HepG2 (cell line): Measurements from ENCODE around the gene TYMS. TPM values are rescaled to one million over a fixed set of nuclear protein-coding genes. Genes with fewer than 3 reads are reported as not detected.

Experiments
- ATAC-seq: fragments of 200-7000 bp; cut with Tn5 transposase; 3 replicates; pipeline ENCODE4 v1.9.1; 2020; ENCODE audit warnings: mild to moderate bottlenecking, moderate library complexity
- BruUV-seq: library from RNA; stranded (reverse); fragments of 400-500 nt; replicated peaks from 2 replicates; lab custom pipeline; 2021; lab: Mats Ljungman, UMichigan
- CTCF ChIA-PET: fragments of 300-600 bp; formaldehyde crosslinking; extraction: SDS; loops from one replicate; lab custom pipeline; 2021; ENCODE audit warnings: low total read pairs, inconsistent platforms, low intra/inter-chr PET ratio; lab: Yijun Ruan, JAX
- POLR2A ChIA-PET: fragments of 350-600 bp; sonication (Branson Sonifier 250); formaldehyde crosslinking; loops from one replicate; lab custom pipeline; 2020; ENCODE audit warnings: antibody characterized with exemption, inconsistent platforms; lab: Yijun Ruan, JAX
- DNase-seq: peaks from one replicate; pipeline ENCODE4 v3.0.0-alpha.2; 2015; ENCODE audit warnings: low spot score
- FAIRE-seq: peaks from 3 replicates; lab custom pipeline; 2011; peaks lifted over from hg19 to GRCh38; lab: Jason Lieb, UNC
- H2AFZ ChIP-seq: one replicate; pipeline ENCODE4 v1.6.1; 2011; ENCODE audit warnings: low read length, inconsistent platforms
- H3K27ac ChIP-seq: fragments of 300-600 bp; 3 replicates; pipeline ENCODE4 v1.8.0; 2011; ENCODE audit warnings: mixed run types, mild to moderate bottlenecking, mixed read lengths, low read length, inconsistent platforms; ENCODE audit not compliant: insufficient read depth; ENCODE audit errors: extremely low read length
- H3K27me3 ChIP-seq, 2 experiments: fragments of 200-600 bp in 1 of 2; 2 replicates in 1 of 2; 3 replicates in 1 of 2; pipeline versions ENCODE4 v1.6.0 to v1.8.0; 2011; ENCODE audit warnings: low read length in 2 of 2, mild to moderate bottlenecking in 2 of 2, moderate library complexity in 2 of 2, inconsistent platforms in 1 of 2; ENCODE audit not compliant: insufficient read depth in 2 of 2, control insufficient read depth in 1 of 2
- H3K36me3 ChIP-seq, 2 experiments: fragments of 200-600 bp in 1 of 2; replicated peaks in 1 of 2; 2 replicates in 1 of 2; 3 replicates in 1 of 2; pipeline versions ENCODE4 v1.5.1 to v1.8.0; 2011; ENCODE audit warnings: low read length in 2 of 2, inconsistent platforms in 1 of 2; ENCODE audit not compliant: insufficient read depth in 2 of 2, control insufficient read depth in 1 of 2
- H3K4me1 ChIP-seq: 2 replicates; pipeline ENCODE4 v1.5.1; 2012; ENCODE audit warnings: low read length, inconsistent platforms; ENCODE audit not compliant: insufficient read depth
- H3K4me2 ChIP-seq: 2 replicates; pipeline ENCODE4 v1.6.0; 2011; ENCODE audit warnings: low read depth, low read length, inconsistent platforms
- H3K4me3 ChIP-seq, 3 experiments: fragments of 200-600 bp in 1 of 3; sonication (generic), shearing (Covaris generic) in 1 of 3; replicated peaks in 1 of 3; 2 replicates each; pipeline ENCODE4 v1.5.1; 2011 to 2016; ENCODE audit warnings: low read length in 3 of 3, inconsistent platforms in 2 of 3, low read depth in 2 of 3, mild to moderate bottlenecking in 2 of 3, control low read depth in 1 of 3, mixed read lengths in 1 of 3; ENCODE audit not compliant: insufficient read depth in 1 of 3
- H3K79me2 ChIP-seq: one replicate; pipeline ENCODE4 v1.6.1; 2011; ENCODE audit warnings: low read length, inconsistent platforms; ENCODE audit not compliant: insufficient read depth
- H3K9ac ChIP-seq: 2 replicates; pipeline ENCODE4 v1.6.0; 2011; ENCODE audit warnings: mild to moderate bottlenecking, low read depth, low read length, inconsistent platforms; ENCODE audit not compliant: insufficient read depth
- H3K9me3 ChIP-seq: 2 replicates; pipeline ENCODE4 v1.5.1; 2012; ENCODE audit warnings: mild to moderate bottlenecking, low read length
- H4K20me1 ChIP-seq: 2 replicates; pipeline ENCODE4 v1.6.0; 2011; ENCODE audit warnings: inconsistent platforms, mild to moderate bottlenecking, low read length, moderate library complexity; ENCODE audit not compliant: insufficient read depth
- KDM5A ChIP-seq: fragments of 200-600 bp; sonication (generic); IDR thresholded peaks from 2 replicates; pipeline ENCODE4 v1.7.0; 2018; ENCODE audit warnings: antibody characterized with exemption, mild to moderate bottlenecking, low read length, borderline replicate concordance
- MIER3 ChIP-seq: IDR thresholded peaks from 2 replicates; pipeline ENCODE4 v1.6.1; 2016; ENCODE audit warnings: missing compliant biosample characterization, borderline replicate concordance
- MNT ChIP-seq: fragments of 450-650 bp; IDR thresholded peaks from 2 replicates; pipeline ENCODE4 v1.6.1; 2016
- NR2F6 ChIP-seq, 2 experiments: IDR thresholded peaks; 2 replicates each; pipeline ENCODE4 v1.6.1; 2016; ENCODE audit warnings: antibody characterized with exemption in 1 of 2, mild to moderate bottlenecking in 1 of 2
- RFXANK ChIP-seq: IDR thresholded peaks from 2 replicates; pipeline ENCODE4 v1.6.1; 2016
- SP1 ChIP-seq, 2 experiments: fragments of 450-650 bp in 1 of 2; sonication (generic) in 1 of 2; formaldehyde crosslinking in 1 of 2; IDR thresholded peaks; 2 replicates each; pipeline versions ENCODE4 v1.4.0 to v1.6.1; 2016 to 2020; ENCODE audit warnings: missing genetic modification reagents in 1 of 2
- STAG1 ChIP-seq: sonication (generic); formaldehyde crosslinking; IDR thresholded peaks from 2 replicates; pipeline ENCODE4 v1.4.0; 2020; ENCODE audit warnings: missing genetic modification reagents
- ZBTB42 ChIP-seq: sonication (generic); formaldehyde crosslinking; IDR thresholded peaks from 2 replicates; pipeline ENCODE4 v1.5.0; 2020; ENCODE audit warnings: mild to moderate bottlenecking, missing genetic modification reagents
- ZFP37 ChIP-seq: sonication (generic); formaldehyde crosslinking; IDR thresholded peaks from 2 replicates; pipeline ENCODE4 v1.4.0; 2020; ENCODE audit warnings: missing genetic modification reagents, borderline replicate concordance
- ZNF280B ChIP-seq: sonication (generic); formaldehyde crosslinking; IDR thresholded peaks from 2 replicates; pipeline ENCODE4 v1.5.0; 2020; ENCODE audit warnings: missing genetic modification reagents, mild to moderate bottlenecking, borderline replicate concordance
- ZNF281 ChIP-seq: sonication (generic); formaldehyde crosslinking; IDR thresholded peaks from 2 replicates; pipeline ENCODE4 v1.4.0; 2020; ENCODE audit warnings: missing genetic modification reagents, borderline replicate concordance
- ZNF331 ChIP-seq: sonication (generic); formaldehyde crosslinking; IDR thresholded peaks from 2 replicates; pipeline ENCODE4 v1.4.0; 2020; ENCODE audit warnings: missing genetic modification reagents
- ZNF460 ChIP-seq: sonication (generic); formaldehyde crosslinking; IDR thresholded peaks from 2 replicates; pipeline ENCODE4 v1.5.1; 2020; ENCODE audit warnings: missing genetic modification reagents, mild to moderate bottlenecking, borderline replicate concordance
- ZNF547 ChIP-seq: sonication (generic); formaldehyde crosslinking; IDR thresholded peaks from 2 replicates; pipeline ENCODE4 v1.5.1; 2020; ENCODE audit warnings: mild to moderate bottlenecking, missing genetic modification reagents
- ZNF564 ChIP-seq: sonication (generic); formaldehyde crosslinking; IDR thresholded peaks from 2 replicates; pipeline ENCODE4 v1.8.1; 2023; ENCODE audit warnings: mild to moderate bottlenecking, missing genetic modification reagents
- WGBS: methylation state at CpG from one replicate; pipeline ENCODE4 v1.1.6; 2017; ENCODE audit warnings: low lambda C conversion rate; 5-methylcytosine and 5-hydroxymethylcytosine counted together
- in situ Hi-C: cut with HindIII; loops from 2 replicates; pipeline ENCODE4 v1.10.0; 2017; ENCODE audit warnings: low pct_unique_long_range_greater_than_20kb; ENCODE audit not compliant: extremely low pct_ligation_motif_present
- intact Hi-C: fragments of 100-400 bp; cut with micrococcal nuclease; formaldehyde crosslinking; loops from one replicate; pipeline ENCODE4 v1.10.0; 2022; ENCODE audit not compliant: unreplicated experiment
- polyA plus RNA-seq, 8 experiments: library from polyadenylated mRNA; depleted of rRNA in 3 of 8; stranded (reverse) in 7 of 8; unstranded in 1 of 8; fragments of >200 nt; fragmentation: Illumina TruSeq in 4 of 8; extraction: Trizol in 4 of 8; gene quantifications; 2 replicates each; pipeline versions ENCODE4 v1.2.1 to v1.2.3, GENCODE V29; 2011 to 2016; ENCODE audit warnings: low read depth in 4 of 8, missing spikeins in 1 of 8, mixed read lengths in 1 of 8; ENCODE audit not compliant: insufficient read depth in 1 of 8
- total RNA-seq, 5 experiments: library from RNA; depleted of rRNA; stranded (reverse); fragments of >200 nt; fragmentation: Illumina TruSeq; extraction: Trizol; gene quantifications; 2 replicates each; pipeline ENCODE4 v1.2.3, GENCODE V29; 2016; ENCODE audit warnings: low read depth in 1 of 5
- TF ChIP-seq, protein P1 (sequence below): sonication (generic); formaldehyde crosslinking; IDR thresholded peaks from 2 replicates; pipeline ENCODE4 v1.4.0; 2020; ENCODE audit warnings: missing genetic modification reagents

The TYMS gene
- total and polyA plus RNA-seq, 2 of the 13 experiments (the other 11 are each of a cell fraction or from before 2014, with no cell fraction given), result 80.1 to 106 TPM

DNA sequence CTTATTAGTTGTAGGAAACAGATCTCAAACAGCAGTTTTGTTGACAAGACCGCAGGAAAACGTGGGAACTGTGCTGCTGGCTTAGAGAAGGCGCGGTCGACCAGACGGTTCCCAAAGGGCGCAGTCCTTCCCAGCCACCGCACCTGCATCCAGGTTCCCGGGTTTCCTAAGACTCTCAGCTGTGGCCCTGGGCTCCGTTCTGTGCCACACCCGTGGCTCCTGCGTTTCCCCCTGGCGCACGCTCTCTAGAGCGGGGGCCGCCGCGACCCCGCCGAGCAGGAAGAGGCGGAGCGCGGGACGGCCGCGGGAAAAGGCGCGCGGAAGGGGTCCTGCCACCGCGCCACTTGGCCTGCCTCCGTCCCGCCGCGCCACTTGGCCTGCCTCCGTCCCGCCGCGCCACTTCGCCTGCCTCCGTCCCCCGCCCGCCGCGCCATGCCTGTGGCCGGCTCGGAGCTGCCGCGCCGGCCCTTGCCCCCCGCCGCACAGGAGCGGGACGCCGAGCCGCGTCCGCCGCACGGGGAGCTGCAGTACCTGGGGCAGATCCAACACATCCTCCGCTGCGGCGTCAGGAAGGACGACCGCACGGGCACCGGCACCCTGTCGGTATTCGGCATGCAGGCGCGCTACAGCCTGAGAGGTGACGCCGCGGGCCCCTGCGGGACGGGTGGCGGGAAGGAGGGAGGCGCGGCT lies at the start of gene TYMS (continued):
- TF ChIP-seq KDM5A (peak; percentile 37; the same call in 1 of the 2 replicates), SP1 (IDR thresholded peaks at IDR 0.05) (no peak), SP1 (CRISPR knock-in tag; IDR thresholded peaks at IDR 0.05) (no peak), ZNF331 (CRISPR knock-in tag) (peak; percentile 59; the same call in 1 of the 2 replicates), ZNF280B (CRISPR knock-in tag) (no peak), STAG1 (CRISPR knock-in tag) (no peak)
- TF ChIP-seq, all 625 proteins: peak for 146

DNA sequence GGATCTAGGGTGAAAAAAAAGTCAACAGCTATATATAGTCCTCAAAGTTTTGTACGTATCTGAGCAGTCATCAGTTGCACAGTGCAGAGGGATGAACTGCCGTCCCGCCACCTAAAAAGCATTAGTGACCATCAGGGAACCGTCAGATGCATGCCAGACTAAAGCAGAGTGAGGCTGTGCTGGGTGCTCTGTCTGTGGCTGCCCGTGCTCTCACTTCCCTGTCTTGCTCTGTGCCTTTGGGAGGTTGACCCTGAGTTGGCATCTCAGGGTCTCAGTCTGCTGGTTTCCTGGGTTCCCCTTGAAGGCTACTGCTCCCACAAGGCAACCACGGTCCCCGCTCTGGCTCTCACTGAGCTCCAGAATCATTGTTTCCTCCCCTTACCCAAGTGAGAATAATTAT lies 49.5 kb upstream of the TYMS start:
- FAIRE-seq (no peak), ATAC-seq (no peak), DNase-seq (no peak)
- Histone ChIP-seq H3K4me3 (no peak overlapping the region), H4K20me1 (no peaks in the 10 kb centered on the region), H3K36me3 (no peaks in the 10 kb centered on the region), H3K4me1 (peaks cover 11% of the 10 kb centered on the region), H3K27me3 (no peaks in the 10 kb centered on the region; a peak in 1 of 5 replicates), H3K9ac (no peak overlapping the region), H3K9me3 (no peaks in the 10 kb centered on the region), H2AFZ (no peak overlapping the region), H3K4me2 (no peak overlapping the region), H3K27ac (no peak overlapping the region), H3K79me2 (no peaks in the 10 kb centered on the region)
- 68% methylated on average over 7 of the region's 7 CpGs for WGBS
- in situ Hi-C loops, result loop anchor here (25.0 kb wide), 1 partner anchor 229 kb away; no protein-coding TSS in a partner anchor
- ChIA-PET CTCF (no interaction called here), POLR2A (no interaction called here)
- BruUV-seq, result no TSS peak
- intact Hi-C loops, result no loop called here
- TF ChIP-seq ZNF460 (CRISPR knock-in tag) (no peak), RFXANK (no peak), ZFP37 (no peak), NR2F6 (IDR thresholded peaks at IDR 0.05) (no peak), NR2F6 (CRISPR knock-in tag; IDR thresholded peaks at IDR 0.05) (no peak), ZBTB42 (CRISPR knock-in tag) (no peak), ZNF564 (CRISPR knock-in tag) (no peak), MNT (no peak), ZNF281 (CRISPR knock-in tag) (no peak), MIER3 (CRISPR knock-in tag) (no peak), ZNF547 (CRISPR knock-in tag) (no peak)
- TF ChIP-seq, protein P1, sequence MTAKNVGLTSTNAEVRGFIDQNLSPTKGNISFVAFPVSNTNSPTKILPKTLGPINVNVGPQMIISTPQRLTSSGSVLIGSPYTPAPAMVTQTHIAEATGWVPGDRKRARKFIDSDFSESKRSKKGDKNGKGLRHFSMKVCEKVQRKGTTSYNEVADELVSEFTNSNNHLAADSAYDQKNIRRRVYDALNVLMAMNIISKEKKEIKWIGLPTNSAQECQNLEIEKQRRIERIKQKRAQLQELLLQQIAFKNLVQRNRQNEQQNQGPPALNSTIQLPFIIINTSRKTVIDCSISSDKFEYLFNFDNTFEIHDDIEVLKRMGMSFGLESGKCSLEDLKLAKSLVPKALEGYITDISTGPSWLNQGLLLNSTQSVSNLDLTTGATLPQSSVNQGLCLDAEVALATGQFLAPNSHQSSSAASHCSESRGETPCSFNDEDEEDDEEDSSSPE (CRISPR knock-in tag), result no peak
